AG04449 (cell line): ENCODE data around the gene STH.

Source experiments
- CTCF ChIA-PET: fragments of 350-600 bp; formaldehyde crosslinking; extraction: SDS; loops from one replicate; lab custom pipeline; 2021; ENCODE audit warnings: antibody characterized with exemption; lab: Yijun Ruan, JAX
- POLR2A ChIA-PET: fragments of 400-600, 350-600 bp; formaldehyde crosslinking; extraction: SDS; loops from one replicate; lab custom pipeline; 2020; ENCODE audit warnings: antibody characterized with exemption, inconsistent platforms; lab: Yijun Ruan, JAX
- DNase-seq: peaks from one replicate; pipeline ENCODE4 v3.0.0-alpha.2; 2010; ENCODE audit warnings: low read depth, low spot score
- H3K4me3 ChIP-seq: 2 replicates; pipeline ENCODE4 v1.5.1; 2011; ENCODE audit warnings: low read depth, mild to moderate bottlenecking, control low read depth, low read length
- CTCF ChIP-seq: IDR thresholded peaks from one replicate; pipeline ENCODE4 v1.5.1; 2011; ENCODE audit warnings: mild to moderate bottlenecking, moderate library complexity, low read length, control low read depth, inconsistent platforms; ENCODE audit not compliant: insufficient read depth; ENCODE audit errors: missing control alignments

The STH gene

GRCh38 chr17:45970659-45971058, 28.4 kb upstream of the STH start:
- no peak for DNase-seq
- POLR2A ChIA-PET: no interaction called here
- CTCF ChIA-PET: no interaction called here
- TF ChIP-seq CTCF: no peak
- no peak overlapping the region for H3K4me3 ChIP-seq

- H3K4me3 ChIP-seq: no peak overlapping the region
- ChIA-PET CTCF (interaction anchor here (0.8 kb wide), 1 partner anchor 31 kb away, joined by 3 read pairs; no protein-coding TSS in a partner anchor), POLR2A (no interaction called here)
- DNase-seq: no peak
- no peak for TF ChIP-seq CTCF
These were observed 27.3 kb upstream of the STH start for GRCh38 chr17:45971698-45972141.

GRCh38 chr17:45972531-45972930, 26.5 kb upstream of the STH start:
- ChIA-PET POLR2A (no interaction called here), CTCF (no interaction called here)
- TF ChIP-seq CTCF: no peak

GRCh38 chr17:45973099-45973780, 25.8 kb upstream of the STH start:
- TF ChIP-seq CTCF: no peak
- ChIA-PET POLR2A (no interaction called here), CTCF (no interaction called here)
- DNase-seq: no peak
- H3K4me3 ChIP-seq: no peak overlapping the region

More at GRCh38 chr17:45972531-45972930, 26.5 kb upstream of the STH start:
- DNase-seq: no peak
- H3K4me3 ChIP-seq: no peak overlapping the region

- H3K4me3 ChIP-seq: no peak overlapping the region
- no peak for DNase-seq
- no peak for TF ChIP-seq CTCF
- ChIA-PET POLR2A (no interaction called here), CTCF (interaction anchor here (1.1 kb wide), 1 partner anchor 25 kb away, joined by 4 read pairs; no protein-coding TSS in a partner anchor)
These were observed 24.8 kb upstream of the STH start for GRCh38 chr17:45973946-45974859.
